Glutamatergic neuron (in vitro differentiated cells): ENCODE measurements around the gene AUTS2. TPM values are rescaled to one million over a fixed set of nuclear protein-coding genes. Genes with fewer than 3 reads are reported as not detected.

Source experiments
- DNase-seq: peaks from one replicate; pipeline ENCODE4 v3.0.0; 2022
- H3K27ac Mint-ChIP-seq: one replicate; pipeline ENCODE4 v1.8.0; 2020; ENCODE audit warnings: mild to moderate bottlenecking, mixed read lengths, inconsistent platforms; ENCODE audit not compliant: unreplicated experiment
- H3K27me3 Mint-ChIP-seq: one replicate; pipeline ENCODE4 v1.8.0; 2020; ENCODE audit warnings: mild to moderate bottlenecking, moderate library complexity, mixed read lengths, inconsistent platforms; ENCODE audit not compliant: unreplicated experiment
- H3K36me3 Mint-ChIP-seq: one replicate; pipeline ENCODE4 v1.8.0; 2020; ENCODE audit warnings: mild to moderate bottlenecking, mixed read lengths, inconsistent platforms; ENCODE audit not compliant: unreplicated experiment
- H3K4me1 Mint-ChIP-seq: one replicate; pipeline ENCODE4 v1.8.0; 2020; ENCODE audit warnings: mild to moderate bottlenecking, low read depth, mixed read lengths, inconsistent platforms; ENCODE audit not compliant: unreplicated experiment
- H3K4me3 Mint-ChIP-seq: one replicate; pipeline ENCODE4 v1.8.0; 2020; ENCODE audit warnings: mild to moderate bottlenecking, mixed read lengths, inconsistent platforms; ENCODE audit not compliant: unreplicated experiment
- H3K9me3 Mint-ChIP-seq: one replicate; pipeline ENCODE4 v1.8.0; 2020; ENCODE audit warnings: mild to moderate bottlenecking, moderate library complexity, mixed read lengths, inconsistent platforms; ENCODE audit not compliant: unreplicated experiment
- total RNA-seq: library from RNA; stranded (reverse); fragmentation: NEBNext Ultra II Directional; extraction: Animal tissue kit (Norgen Biotek cat#: 25700); gene quantifications from one replicate; pipeline ENCODE4 v1.2.1, GENCODE V29; 2021; ENCODE audit not compliant: unreplicated experiment
- TF ChIP-seq, protein P1 (sequence below): fragments of 200-600 bp; sonication (generic); IDR thresholded peaks from one replicate; pipeline ENCODE4 v1.5.0; 2021; ENCODE audit not compliant: partially characterized antibody, unreplicated experiment

AUTS2 gene
- total RNA-seq, 1 donor from 2014 or later, result 300 TPM

DNA sequence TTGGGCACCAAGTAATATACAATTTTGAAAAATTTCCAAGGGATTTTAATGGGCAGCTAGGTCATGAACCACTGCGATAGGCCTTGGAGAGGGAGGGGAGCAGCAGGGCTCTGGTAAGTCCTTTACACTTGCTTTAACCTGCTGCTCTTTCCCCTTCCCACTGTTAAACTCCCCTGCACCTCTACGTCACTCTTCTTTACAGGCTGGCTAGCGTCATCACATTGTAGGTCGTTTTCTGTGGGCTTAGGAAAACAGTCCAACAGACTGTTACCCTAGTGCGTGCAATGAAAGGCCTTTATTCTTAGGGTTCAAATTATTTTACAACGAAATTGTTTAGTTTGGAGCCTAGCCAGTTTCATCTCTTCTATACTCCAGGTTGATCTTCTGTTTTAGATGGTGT lies 235.7 kb downstream of the AUTS2 start:
- peaks cover 1% of the 10 kb centered on the region for H3K27me3 Mint-ChIP-seq
- TF ChIP-seq, protein P1, sequence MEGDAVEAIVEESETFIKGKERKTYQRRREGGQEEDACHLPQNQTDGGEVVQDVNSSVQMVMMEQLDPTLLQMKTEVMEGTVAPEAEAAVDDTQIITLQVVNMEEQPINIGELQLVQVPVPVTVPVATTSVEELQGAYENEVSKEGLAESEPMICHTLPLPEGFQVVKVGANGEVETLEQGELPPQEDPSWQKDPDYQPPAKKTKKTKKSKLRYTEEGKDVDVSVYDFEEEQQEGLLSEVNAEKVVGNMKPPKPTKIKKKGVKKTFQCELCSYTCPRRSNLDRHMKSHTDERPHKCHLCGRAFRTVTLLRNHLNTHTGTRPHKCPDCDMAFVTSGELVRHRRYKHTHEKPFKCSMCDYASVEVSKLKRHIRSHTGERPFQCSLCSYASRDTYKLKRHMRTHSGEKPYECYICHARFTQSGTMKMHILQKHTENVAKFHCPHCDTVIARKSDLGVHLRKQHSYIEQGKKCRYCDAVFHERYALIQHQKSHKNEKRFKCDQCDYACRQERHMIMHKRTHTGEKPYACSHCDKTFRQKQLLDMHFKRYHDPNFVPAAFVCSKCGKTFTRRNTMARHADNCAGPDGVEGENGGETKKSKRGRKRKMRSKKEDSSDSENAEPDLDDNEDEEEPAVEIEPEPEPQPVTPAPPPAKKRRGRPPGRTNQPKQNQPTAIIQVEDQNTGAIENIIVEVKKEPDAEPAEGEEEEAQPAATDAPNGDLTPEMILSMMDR, result no peak
- H3K4me3 Mint-ChIP-seq, result no peak overlapping the region
- DNase-seq, result no peak
- H3K9me3 Mint-ChIP-seq, result peaks cover 5% of the 10 kb centered on the region
- H3K36me3 Mint-ChIP-seq, result peaks cover 4% of the 10 kb centered on the region
- H3K27ac Mint-ChIP-seq, result peak overlapping the region; percentile 23
- peaks cover 49% of the 10 kb centered on the region for H3K4me1 Mint-ChIP-seq

DNA sequence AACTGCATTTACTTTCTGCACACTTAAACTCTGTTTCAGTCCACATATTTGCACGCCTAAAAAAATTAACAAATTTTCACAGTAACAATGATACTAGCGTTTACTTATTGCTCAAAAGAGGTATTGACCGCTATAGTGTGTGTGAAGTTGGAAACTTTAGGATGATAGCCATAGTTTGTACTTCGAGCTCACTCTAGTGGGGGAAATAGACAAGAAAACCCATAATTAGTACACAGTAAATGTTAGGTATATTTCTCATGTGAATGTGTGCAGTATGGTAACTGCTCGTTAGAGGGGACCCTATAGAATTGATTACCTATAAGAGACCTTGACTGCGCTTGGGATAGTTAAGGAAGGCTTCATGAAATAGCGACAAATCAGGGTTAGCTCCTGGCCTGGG lies 238.4 kb downstream of the AUTS2 start:
- Mint-ChIP-seq H3K4me3 (no peak overlapping the region), H3K27ac (peak overlapping the region; percentile 62), H3K27me3 (no peaks in the 10 kb centered on the region), H3K36me3 (no peaks in the 10 kb centered on the region), H3K9me3 (peaks cover 2% of the 10 kb centered on the region), H3K4me1 (peaks cover 67% of the 10 kb centered on the region)
- no peak for DNase-seq
- TF ChIP-seq, protein P1, result no peak

DNA sequence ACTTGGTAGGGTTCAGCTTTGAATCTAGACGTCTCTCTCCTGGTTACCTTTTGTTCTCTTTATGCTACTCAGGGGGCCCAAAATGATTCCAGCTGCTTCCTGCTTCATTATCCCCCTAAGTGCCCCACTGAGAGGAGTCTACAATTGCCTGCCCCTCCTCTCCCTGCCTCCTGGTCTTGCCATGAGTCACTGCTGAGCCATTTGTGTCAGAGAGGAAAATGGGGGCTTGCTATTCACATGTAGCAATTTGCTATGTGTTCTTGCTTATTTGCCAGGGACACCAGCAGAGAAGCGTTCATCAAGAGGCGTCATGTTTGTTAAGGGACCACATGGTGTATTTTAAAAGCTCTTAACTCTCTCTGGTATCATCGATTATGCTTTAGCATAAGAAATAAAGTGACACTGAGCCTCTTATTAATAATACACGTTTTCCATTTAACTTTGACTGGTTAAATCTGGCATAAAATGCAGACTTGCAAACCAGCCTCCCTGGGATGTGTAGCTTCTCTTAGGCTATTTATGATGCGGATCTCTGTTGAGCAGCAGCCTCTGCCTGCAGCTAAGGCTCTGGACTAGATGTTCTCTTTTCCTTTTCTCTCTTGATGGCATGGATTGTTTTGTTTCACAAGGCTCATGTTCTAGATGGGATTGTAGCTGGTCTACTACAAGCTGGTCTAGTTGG lies 239.3 kb downstream of the AUTS2 start:
- H3K4me1 Mint-ChIP-seq, result peaks cover 63% of the 10 kb centered on the region
- peak; percentile 32 for DNase-seq

GRCh38 chr7:69839782-69840181 lies 241.5 kb downstream of the AUTS2 start:
- Mint-ChIP-seq H3K27me3 (peaks cover 1% of the 10 kb centered on the region), H3K9me3 (peaks cover 6% of the 10 kb centered on the region), H3K4me3 (no peak overlapping the region), H3K27ac (no peak overlapping the region), H3K4me1 (peaks cover 57% of the 10 kb centered on the region), H3K36me3 (no peaks in the 10 kb centered on the region)
- no peak for DNase-seq
- TF ChIP-seq, protein P1, result no peak

More for the DNA sequence above, 239.3 kb downstream of the AUTS2 start:
- Mint-ChIP-seq H3K36me3 (no peaks in the 10 kb centered on the region), H3K27ac (peak overlapping the region; percentile 62), H3K9me3 (peaks cover 2% of the 10 kb centered on the region), H3K27me3 (no peaks in the 10 kb centered on the region), H3K4me3 (peak overlapping the region; percentile 36)
- TF ChIP-seq, protein P1, result no peak

DNA sequence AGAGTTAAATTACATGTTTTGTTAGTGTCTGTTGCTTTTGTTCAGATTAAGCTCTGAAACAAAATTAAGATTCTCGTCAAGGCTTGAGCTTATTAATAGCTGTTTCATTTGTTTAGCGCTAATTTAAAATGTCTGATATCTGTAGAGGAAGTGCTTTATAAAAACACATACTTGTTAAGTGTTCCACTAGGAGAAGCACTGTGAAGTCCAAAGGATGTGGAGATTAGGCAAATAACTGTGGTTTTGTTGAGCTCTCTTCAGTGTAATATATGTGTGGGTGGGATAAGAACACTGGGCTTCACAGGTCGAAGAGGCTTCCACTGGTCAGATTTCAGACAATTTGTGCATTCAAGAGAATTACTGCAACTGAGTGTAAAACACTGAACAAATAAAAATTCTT lies 242.0 kb downstream of the AUTS2 start:
- Mint-ChIP-seq H3K9me3 (peaks cover 6% of the 10 kb centered on the region), H3K4me1 (peaks cover 54% of the 10 kb centered on the region), H3K27ac (no peak overlapping the region), H3K27me3 (peaks cover 1% of the 10 kb centered on the region), H3K4me3 (peak overlapping the region; percentile 9), H3K36me3 (no peaks in the 10 kb centered on the region)
- no peak for DNase-seq
- TF ChIP-seq, protein P1, result no peak
